ENCODE results near the gene APLF.
"Not testable (repeated sequence)": the region's sequence is repeated elsewhere in the genome, so short reads cannot be mapped to it uniquely, and the experiment has no call there.

The APLF gene

GRCh38 chr2:68441179-68441993, 26.0 kb upstream of the APLF start:
- peak; percentile 66 for DNase-seq (ENCODE audit: low spot score)

GRCh38 chr2:68441994-68442322, 25.4 kb upstream of the APLF start:
- no peak for DNase-seq (ENCODE audit: low spot score)

GRCh38 chr2:68446425-68446824, 21.0 kb upstream of the APLF start:
- DNase-seq (ENCODE audit: low spot score), result not testable (repeated sequence)

GRCh38 chr2:68447118-68447517, 20.3 kb upstream of the APLF start:
- DNase-seq (ENCODE audit: low spot score), result no peak

GRCh38 chr2:68448671-68449653, 18.4 kb upstream of the APLF start:
- DNase-seq (ENCODE audit: low spot score), result no peak

GRCh38 chr2:68452158-68452900, 15.1 kb upstream of the APLF start:
- DNase-seq (ENCODE audit: low spot score), result no peak

- DNase-seq (ENCODE audit: low spot score), result no peak
These were observed 13.5 kb upstream of the APLF start for GRCh38 chr2:68453761-68454360.

- DNase-seq (ENCODE audit: low spot score), result no peak
These were observed 12.7 kb upstream of the APLF start for GRCh38 chr2:68454719-68455118.

- DNase-seq (ENCODE audit: low spot score), result no peak
These were observed 11.2 kb upstream of the APLF start for GRCh38 chr2:68456198-68456597.

- DNase-seq (ENCODE audit: low spot score), result peak; percentile 22
These were observed 8.4 kb upstream of the APLF start for GRCh38 chr2:68458981-68459380.

GRCh38 chr2:68463287-68463877, 4.0 kb upstream of the APLF start:
- DNase-seq (ENCODE audit: low spot score), result peak; percentile 42

- DNase-seq (ENCODE audit: low spot score), result no peak
These were observed 2.7 kb upstream of the APLF start for GRCh38 chr2:68464651-68465050.

GRCh38 chr2:68465081-68465916, 2.1 kb upstream of the APLF start:
- DNase-seq (ENCODE audit: low spot score), result peak; percentile 8

GRCh38 chr2:68466361-68466777, 1.0 kb upstream of the APLF start:
- peak; percentile 31 for DNase-seq (ENCODE audit: low spot score)

- no peak for DNase-seq (ENCODE audit: low spot score)
These were observed 658 bp upstream of the APLF start for GRCh38 chr2:68466778-68467076.

- DNase-seq (ENCODE audit: low spot score), result no peak
These were observed 1.4 kb downstream of the APLF start for GRCh38 chr2:68468801-68469200.

- DNase-seq (ENCODE audit: low spot score), result no peak
These were observed 2.5 kb downstream of the APLF start for GRCh38 chr2:68469935-68470334.

- DNase-seq (ENCODE audit: low spot score), result no peak
These were observed 4.0 kb downstream of the APLF start for GRCh38 chr2:68471385-68471784.

GRCh38 chr2:68472796-68473414, 5.5 kb downstream of the APLF start:
- no peak for DNase-seq (ENCODE audit: low spot score)

- DNase-seq (ENCODE audit: low spot score), result no peak
These were observed 7.7 kb downstream of the APLF start for GRCh38 chr2:68475110-68475509.

Data from AG08395 (cell line).